Calu3 (cell line): ENCODE data around the gene MAN2A1. TPM values are rescaled to one million over a fixed set of nuclear protein-coding genes. Genes with fewer than 3 reads are reported as not detected.

Experiments used
- BruUV-seq: library from RNA; stranded (reverse); fragments of 400-500 nt; replicated peaks from 2 replicates; lab custom pipeline; 2021; lab: Mats Ljungman, UMichigan
- CTCF ChIA-PET: fragments of 300-600 bp; sonication (Branson Sonifier 250); formaldehyde crosslinking; loops from one replicate; lab custom pipeline; 2022; ENCODE audit warnings: antibody characterized with exemption; lab: Charles Lee
- DNase-seq: peaks from one replicate; pipeline ENCODE4 v3.0.0; 2022
- H3K27ac Mint-ChIP-seq: one replicate; pipeline ENCODE4 v1.8.0; 2022; ENCODE audit warnings: mixed read lengths; ENCODE audit not compliant: unreplicated experiment
- H3K27me3 Mint-ChIP-seq: one replicate; pipeline ENCODE4 v1.8.0; 2022; ENCODE audit warnings: mixed read lengths; ENCODE audit not compliant: unreplicated experiment
- H3K36me3 Mint-ChIP-seq: one replicate; pipeline ENCODE4 v1.8.0; 2022; ENCODE audit warnings: mild to moderate bottlenecking, moderate library complexity, mixed read lengths; ENCODE audit not compliant: insufficient read depth, unreplicated experiment
- H3K4me1 Mint-ChIP-seq: one replicate; pipeline ENCODE4 v1.8.0; 2022; ENCODE audit warnings: mild to moderate bottlenecking, low read depth, mixed read lengths; ENCODE audit not compliant: unreplicated experiment
- H3K4me3 Mint-ChIP-seq: one replicate; pipeline ENCODE4 v1.8.0; 2022; ENCODE audit warnings: mild to moderate bottlenecking, low read depth, moderate library complexity, mixed read lengths; ENCODE audit not compliant: unreplicated experiment
- H3K9me3 Mint-ChIP-seq: one replicate; pipeline ENCODE4 v1.8.0; 2022; ENCODE audit warnings: low read depth, mixed read lengths; ENCODE audit not compliant: unreplicated experiment
- intact Hi-C: fragments of 100-400 bp; cut with micrococcal nuclease; formaldehyde crosslinking; loops from one replicate; pipeline ENCODE4 v1.10.0; 2022; ENCODE audit not compliant: unreplicated experiment
- total RNA-seq: library from RNA; stranded (reverse); gene quantifications from 2 replicates; pipeline ENCODE4 v1.2.3, GENCODE V29; 2022
- TF ChIP-seq, protein P1 (sequence below): fragments of 200-600 bp; IDR thresholded peaks from one replicate; pipeline ENCODE4 v1.8.0; 2022; ENCODE audit warnings: antibody characterized with exemption; ENCODE audit not compliant: unreplicated experiment

MAN2A1 gene
- total RNA-seq, 1 experiment from 2014 or later, result 76.3 TPM

DNA sequence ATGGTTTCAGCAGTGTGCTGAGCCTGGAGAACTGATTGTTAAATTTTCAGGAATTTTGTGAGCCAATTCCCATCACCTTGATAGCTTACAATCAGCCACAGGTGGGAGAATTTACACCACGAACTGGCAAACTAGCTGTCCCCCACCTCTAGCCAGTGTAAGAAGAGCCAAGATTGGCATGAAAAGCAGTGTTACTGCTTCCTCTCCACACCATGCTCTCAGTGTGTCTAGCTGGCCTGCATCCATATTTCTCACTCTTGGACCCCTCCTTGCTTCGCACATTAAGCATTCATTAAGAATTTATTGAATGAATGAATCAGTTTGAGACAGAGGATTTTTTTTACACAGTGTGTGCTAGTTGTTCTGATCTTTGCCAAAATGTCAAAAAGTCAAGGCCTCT lies 36.7 kb upstream of the MAN2A1 start:
- Mint-ChIP-seq H3K27ac (no peak overlapping the region), H3K36me3 (no peaks in the 10 kb centered on the region), H3K9me3 (no peaks in the 10 kb centered on the region), H3K27me3 (no peaks in the 10 kb centered on the region), H3K4me3 (no peak overlapping the region), H3K4me1 (no peaks in the 10 kb centered on the region)
- BruUV-seq, result no TSS peak
- CTCF ChIA-PET, result no interaction called here
- TF ChIP-seq, protein P1, sequence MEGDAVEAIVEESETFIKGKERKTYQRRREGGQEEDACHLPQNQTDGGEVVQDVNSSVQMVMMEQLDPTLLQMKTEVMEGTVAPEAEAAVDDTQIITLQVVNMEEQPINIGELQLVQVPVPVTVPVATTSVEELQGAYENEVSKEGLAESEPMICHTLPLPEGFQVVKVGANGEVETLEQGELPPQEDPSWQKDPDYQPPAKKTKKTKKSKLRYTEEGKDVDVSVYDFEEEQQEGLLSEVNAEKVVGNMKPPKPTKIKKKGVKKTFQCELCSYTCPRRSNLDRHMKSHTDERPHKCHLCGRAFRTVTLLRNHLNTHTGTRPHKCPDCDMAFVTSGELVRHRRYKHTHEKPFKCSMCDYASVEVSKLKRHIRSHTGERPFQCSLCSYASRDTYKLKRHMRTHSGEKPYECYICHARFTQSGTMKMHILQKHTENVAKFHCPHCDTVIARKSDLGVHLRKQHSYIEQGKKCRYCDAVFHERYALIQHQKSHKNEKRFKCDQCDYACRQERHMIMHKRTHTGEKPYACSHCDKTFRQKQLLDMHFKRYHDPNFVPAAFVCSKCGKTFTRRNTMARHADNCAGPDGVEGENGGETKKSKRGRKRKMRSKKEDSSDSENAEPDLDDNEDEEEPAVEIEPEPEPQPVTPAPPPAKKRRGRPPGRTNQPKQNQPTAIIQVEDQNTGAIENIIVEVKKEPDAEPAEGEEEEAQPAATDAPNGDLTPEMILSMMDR, result no peak
- DNase-seq, result no peak
- intact Hi-C loops, result no loop called here

DNA sequence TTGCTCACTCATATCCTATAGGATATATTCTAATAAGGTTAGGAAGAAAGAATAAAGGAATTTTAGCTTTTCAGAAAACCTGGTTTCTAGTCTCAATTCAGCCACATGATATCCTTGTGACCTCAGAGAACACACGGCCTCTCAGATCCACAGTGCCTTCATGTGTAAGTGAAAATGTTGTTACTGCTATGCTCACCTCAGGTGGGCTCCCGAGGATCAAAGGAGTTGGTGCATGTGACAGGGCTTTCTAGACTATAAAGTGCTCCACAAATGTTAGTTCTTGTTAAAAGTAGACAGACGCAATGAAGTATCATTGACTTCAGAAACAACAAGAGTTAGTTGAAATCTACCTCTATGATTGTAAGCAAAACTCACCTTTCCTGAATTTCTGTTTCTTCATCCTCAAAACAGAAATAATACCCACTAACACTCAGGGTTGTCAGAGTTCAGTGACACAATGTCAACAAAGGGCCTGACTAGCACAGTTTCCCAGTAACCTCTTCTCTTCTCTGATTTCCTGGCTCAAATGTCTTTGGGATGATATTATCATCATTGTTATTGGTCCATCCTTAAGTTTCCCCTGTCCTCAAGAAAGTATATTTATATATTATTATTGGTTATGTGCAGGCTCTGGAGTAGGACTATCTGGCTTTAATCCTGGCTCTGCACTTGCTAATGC lies 36.0 kb upstream of the MAN2A1 start:
- BruUV-seq, result no TSS peak
- no peak overlapping the region for H3K4me3 Mint-ChIP-seq
- TF ChIP-seq, protein P1, result no peak
- DNase-seq, result no peak
- no peaks in the 10 kb centered on the region for H3K36me3 Mint-ChIP-seq
- no peaks in the 10 kb centered on the region for H3K9me3 Mint-ChIP-seq
- H3K27ac Mint-ChIP-seq, result no peak overlapping the region
- intact Hi-C loops, result no loop called here
- CTCF ChIA-PET, result no interaction called here
- no peaks in the 10 kb centered on the region for H3K4me1 Mint-ChIP-seq
- no peaks in the 10 kb centered on the region for H3K27me3 Mint-ChIP-seq

DNA sequence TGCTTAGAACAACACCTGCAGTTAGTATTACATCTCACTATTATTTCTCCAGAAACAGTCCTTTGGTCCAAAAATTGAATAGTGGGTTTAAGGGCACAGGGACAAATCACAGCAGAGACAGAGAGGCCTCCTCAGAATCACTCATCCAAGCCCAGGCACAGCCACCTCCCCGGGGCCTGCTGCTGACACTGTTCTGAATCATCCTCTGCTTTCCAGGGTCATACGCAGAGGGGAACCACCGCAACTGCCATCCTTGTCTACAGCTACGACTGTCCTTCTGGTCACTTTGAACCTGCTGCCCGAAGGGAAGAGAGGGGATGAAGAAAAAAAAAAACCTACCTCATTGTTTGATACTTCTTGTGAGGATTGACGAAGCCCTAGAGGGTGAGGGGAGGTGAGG lies 35.3 kb upstream of the MAN2A1 start:
- no TSS peak for BruUV-seq
- Mint-ChIP-seq H3K9me3 (no peaks in the 10 kb centered on the region), H3K4me1 (no peaks in the 10 kb centered on the region), H3K27ac (no peak overlapping the region), H3K36me3 (no peaks in the 10 kb centered on the region), H3K4me3 (no peak overlapping the region), H3K27me3 (no peaks in the 10 kb centered on the region)
- TF ChIP-seq, protein P1, result no peak
- no peak for DNase-seq
- intact Hi-C loops, result no loop called here
- CTCF ChIA-PET, result no interaction called here

DNA sequence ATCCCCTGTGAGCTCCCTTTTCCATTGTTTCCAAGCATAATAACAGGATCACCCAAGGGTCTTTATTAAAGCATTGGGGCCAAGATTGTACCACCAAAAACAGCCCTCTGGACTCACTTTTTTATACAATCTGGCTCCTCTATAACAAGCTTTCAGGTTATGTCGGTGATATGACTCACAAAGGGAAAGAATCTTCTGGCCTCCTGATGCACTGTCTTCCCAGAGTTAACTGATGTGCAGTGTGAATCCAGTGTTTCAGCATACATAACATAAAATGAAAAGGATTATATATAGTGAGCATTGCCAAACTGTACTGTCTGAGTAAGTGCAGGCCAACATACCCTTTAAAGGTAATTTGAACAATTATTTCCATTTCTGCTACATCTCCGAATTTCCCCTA lies 33.9 kb upstream of the MAN2A1 start:
- intact Hi-C loops, result no loop called here
- no TSS peak for BruUV-seq
- H3K27ac Mint-ChIP-seq, result no peak overlapping the region
- H3K9me3 Mint-ChIP-seq, result no peaks in the 10 kb centered on the region
- CTCF ChIA-PET, result no interaction called here
- no peaks in the 10 kb centered on the region for H3K27me3 Mint-ChIP-seq
- no peak for DNase-seq
- no peaks in the 10 kb centered on the region for H3K4me1 Mint-ChIP-seq
- TF ChIP-seq, protein P1, result no peak
- H3K36me3 Mint-ChIP-seq, result no peaks in the 10 kb centered on the region
- H3K4me3 Mint-ChIP-seq, result no peak overlapping the region
